Measurements from ENCODE around the gene KRTAP1-5. TPM values are rescaled to one million over a fixed set of nuclear protein-coding genes. Genes with fewer than 3 reads are reported as not detected.

The KRTAP1-5 gene
- total and polyA plus RNA-seq, 4 donors = not detected

DNA sequence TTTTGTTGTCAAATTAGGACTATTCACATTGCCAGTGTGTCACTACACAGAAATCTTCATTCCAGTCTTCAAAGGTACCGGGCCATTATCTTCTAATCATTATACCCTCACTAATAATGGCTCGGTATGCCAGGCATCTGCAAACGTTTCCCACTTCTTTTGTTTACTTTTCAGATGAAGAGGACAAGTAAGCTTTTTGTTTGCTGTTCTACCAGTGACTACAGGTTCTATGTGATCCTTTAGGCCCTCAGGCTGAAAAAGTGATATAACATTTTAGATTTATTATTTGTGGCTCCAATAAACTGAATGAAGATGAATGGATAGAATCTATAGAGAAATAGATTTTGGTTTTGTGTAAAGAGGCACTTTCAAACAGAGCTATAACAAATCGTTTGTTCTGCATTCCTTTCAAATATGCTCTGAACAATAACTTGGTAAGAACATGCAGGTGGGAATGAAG lies 17.7 kb downstream of the KRTAP1-5 start:
- TF ChIP-seq FOXA1 (IDR thresholded peaks at IDR 0.05) (no peak), ZBTB33 (IDR thresholded peaks at IDR 0.05) (no peak), RXRA (IDR thresholded peaks at IDR 0.05) (no peak), RAD21 (IDR thresholded peaks at IDR 0.05) (no peak), NR2F2 (IDR thresholded peaks at IDR 0.05) (no peak), FOXA2 (IDR thresholded peaks at IDR 0.05) (no peak), SP1 (IDR thresholded peaks at IDR 0.05) (no peak), HNF4G (IDR thresholded peaks at IDR 0.05) (no peak), HNF4A (conservative IDR thresholded peaks at IDR 0.05) (no peak), REST (IDR thresholded peaks at IDR 0.05) (no peak), CTCF (IDR thresholded peaks at IDR 0.05; ENCODE audit: low read depth, low read length, missing input control) (no peak), JUND (IDR thresholded peaks at IDR 0.05) (no peak), ATF3 (IDR thresholded peaks at IDR 0.05) (no peak), GABPA (IDR thresholded peaks at IDR 0.05 in 1 of 2, conservative IDR thresholded peaks at IDR 0.05 in 1 of 2) (no peak), YY1 (IDR thresholded peaks at IDR 0.05) (no peak), TAF1 (conservative IDR thresholded peaks at IDR 0.05) (no peak), EGR1 (IDR thresholded peaks at IDR 0.05; ENCODE audit: low read depth in 2 of 2) (no peak)
- TF ChIP-seq, protein P1, sequence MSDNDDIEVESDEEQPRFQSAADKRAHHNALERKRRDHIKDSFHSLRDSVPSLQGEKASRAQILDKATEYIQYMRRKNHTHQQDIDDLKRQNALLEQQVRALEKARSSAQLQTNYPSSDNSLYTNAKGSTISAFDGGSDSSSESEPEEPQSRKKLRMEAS (IDR thresholded peaks at IDR 0.05) = no peak
- no peaks in the 10 kb centered on the region for H3K36me3 ChIP-seq (ENCODE audit: control insufficient read depth in 4 of 4, insufficient read depth in 3 of 4, low read depth in 1 of 4, low read length in 3 of 4)
- H3K4me3 ChIP-seq (ENCODE audit: low read depth in 1 of 3, low read length in 3 of 3) = no peak overlapping the region
- peaks cover 0 to 2% (median 0%) of the 10 kb centered on the region in 4 donors for H3K27me3 ChIP-seq (ENCODE audit: control insufficient read depth in 4 of 4, insufficient read depth in 4 of 4, low read length in 3 of 4)
- no peaks in the 10 kb centered on the region for H3K4me1 ChIP-seq (ENCODE audit: control insufficient read depth in 4 of 4, insufficient read depth in 4 of 4, low read length in 3 of 4)
- H3K9ac ChIP-seq (ENCODE audit: low read depth in 1 of 2, low read length in 2 of 2) = no peak overlapping the region
- H3K27ac ChIP-seq (ENCODE audit: low read depth in 1 of 2, low read length in 2 of 2) = no peak overlapping the region
- no peak for DNase-seq (ENCODE audit: low spot score)
- 42% methylated on average over 4 of the region's 4 CpGs for WGBS
- no peaks in the 10 kb centered on the region for H3K9me3 ChIP-seq (ENCODE audit: control insufficient read depth in 4 of 4, low read length in 3 of 4)

Data from liver (tissue), 9 donors.